HUDEP-2 (cell line): Measurements from ENCODE around the gene DDX51.

Source experiments
- DNase-seq, 76 experiments: peaks; one replicate each; lab custom pipeline; 2025; ENCODE audit not compliant: unreplicated experiment in 76 of 76; lab: John Stamatoyannopoulos, UW

Gene DDX51

DNA sequence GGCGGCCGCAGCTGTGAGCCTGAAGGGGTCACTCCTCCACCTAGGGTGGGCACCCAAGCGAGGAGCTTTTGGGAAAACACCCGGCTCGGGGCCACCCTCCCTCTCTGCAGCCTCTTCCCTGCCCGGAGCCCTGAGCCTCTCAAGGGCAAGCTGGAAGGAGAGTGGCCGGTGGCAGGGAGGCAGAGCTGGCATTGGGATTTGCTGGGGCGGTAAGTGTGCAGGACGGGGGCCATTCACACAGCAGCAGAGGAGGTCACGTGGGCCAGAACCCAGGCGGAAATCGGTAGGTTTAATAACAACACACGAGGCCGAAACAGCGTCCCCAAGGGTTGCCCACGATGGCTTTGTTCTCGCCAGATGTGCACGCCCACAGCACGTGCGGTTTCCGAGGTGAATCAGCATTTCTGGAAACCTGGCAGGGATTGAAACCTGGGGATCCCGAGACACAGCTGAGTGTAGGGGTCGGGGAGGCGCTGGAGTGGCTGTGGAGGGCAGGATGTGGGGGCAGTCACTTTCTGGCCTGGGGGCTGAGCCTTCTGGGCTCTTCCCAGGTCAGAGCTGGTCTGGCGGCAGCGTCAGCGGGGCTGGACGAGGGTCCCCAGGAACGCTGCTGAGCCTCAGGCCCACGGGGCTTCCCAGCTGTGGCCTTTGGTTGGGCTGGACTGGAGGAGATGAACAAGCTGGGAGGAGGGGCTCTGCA is 23.6 kb upstream of the DDX51 start:
- DNase-seq: no peak

DNA sequence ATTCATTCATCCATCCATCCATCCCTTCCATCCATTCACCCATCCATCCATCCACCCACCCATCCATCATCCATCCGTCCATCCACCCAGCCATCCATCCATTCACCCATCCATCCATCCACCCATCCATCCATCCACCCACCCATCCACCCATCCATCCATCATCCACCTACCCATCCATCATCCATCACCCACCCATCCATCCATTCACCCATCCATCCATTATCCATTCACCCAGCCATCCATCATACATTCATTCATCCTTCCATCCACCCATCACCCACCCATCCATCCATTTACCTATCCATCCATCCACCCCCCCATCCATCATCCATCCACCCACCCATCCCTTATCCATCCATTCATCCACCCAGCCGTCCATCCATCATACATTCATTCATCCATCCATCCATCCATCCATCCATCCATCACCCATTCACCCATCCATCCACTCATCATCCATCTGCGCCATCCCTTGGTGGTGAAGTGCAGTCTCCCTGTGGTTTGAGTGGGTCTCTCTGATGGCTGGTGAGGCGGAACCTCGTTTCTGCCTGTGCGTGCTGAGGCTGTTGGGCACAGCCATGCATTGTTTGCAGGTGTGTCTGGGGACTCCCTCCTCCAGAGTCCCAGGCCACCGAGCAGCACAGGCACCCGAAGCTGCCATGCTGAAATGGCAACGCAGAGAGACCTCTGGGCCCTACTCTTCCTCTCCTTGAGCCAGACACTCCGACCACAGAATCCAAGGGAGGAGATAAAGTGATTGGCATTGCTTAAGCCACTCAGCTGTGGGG is 22.9 kb upstream of the DDX51 start:
- no peak for DNase-seq

DNA sequence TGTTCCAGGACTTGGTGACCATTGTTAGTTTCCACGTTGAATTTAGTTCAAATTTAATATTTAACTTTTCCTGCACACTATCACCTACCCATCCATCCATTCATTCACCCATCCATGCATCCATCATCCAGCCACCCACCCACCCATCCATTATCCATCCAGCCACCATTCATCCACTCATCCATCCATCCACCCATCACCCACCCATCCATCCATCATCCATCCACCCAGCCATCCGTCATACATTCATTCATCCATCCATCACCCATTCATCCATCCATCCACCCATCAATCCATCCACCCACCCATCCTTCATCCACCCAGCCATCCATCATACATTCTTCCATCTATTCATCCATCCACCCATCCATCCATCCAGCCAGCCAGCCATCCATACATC is 22.0 kb upstream of the DDX51 start:
- no peak for DNase-seq

DNA sequence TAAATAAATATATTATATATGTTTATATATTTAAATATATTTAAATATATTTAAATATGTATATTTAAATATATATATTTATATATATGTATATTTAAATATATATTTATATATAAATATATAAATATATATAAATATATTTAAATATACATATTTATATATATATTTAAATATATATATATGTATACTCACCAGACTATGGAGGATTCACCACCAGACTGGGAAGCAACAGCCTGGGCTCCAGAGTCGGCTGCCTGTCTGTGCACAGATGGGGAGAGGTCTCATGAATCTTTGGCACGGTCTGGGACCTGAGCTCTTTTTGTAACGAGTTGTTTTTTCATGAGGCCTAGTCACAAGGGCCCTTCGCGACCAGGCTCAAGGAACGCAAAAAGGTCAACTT is 21.5 kb upstream of the DDX51 start:
- no peak for DNase-seq

DNA sequence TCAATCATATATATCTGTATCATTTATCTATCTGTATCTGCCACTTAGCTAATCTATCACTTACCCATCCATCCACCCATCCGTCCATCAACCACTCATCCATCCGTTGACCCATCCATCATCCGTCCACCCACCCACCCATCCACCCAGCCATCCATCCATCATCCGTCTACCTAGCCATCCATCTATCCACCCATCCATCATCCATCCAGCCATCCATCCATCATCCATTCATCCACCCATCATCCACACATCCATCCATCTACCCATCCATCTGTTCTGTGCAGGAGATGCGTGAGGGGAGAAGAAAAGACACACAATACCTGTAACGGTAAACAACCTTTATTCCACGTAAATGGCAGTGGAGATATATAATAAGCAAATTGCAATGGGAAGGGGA is 20.3 kb upstream of the DDX51 start:
- no peak for DNase-seq

DNA sequence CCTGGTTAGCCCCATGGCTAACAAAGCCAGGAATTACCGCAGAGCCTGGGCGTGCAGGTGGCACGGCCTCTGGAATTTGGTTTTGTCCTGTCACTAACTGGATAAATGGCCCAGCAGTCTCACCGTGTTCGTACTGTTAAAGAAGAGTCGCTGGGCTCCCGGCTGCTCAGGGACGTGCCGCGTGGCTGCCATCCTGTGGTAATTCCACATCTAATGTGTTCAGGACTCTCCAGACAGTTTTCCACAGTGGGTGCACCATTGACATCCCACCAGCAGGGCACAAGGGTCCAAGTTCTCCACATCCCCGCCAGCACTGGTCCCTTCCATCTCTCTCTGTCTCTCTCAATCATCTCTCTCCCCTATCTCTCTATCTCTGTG is 19.8 kb upstream of the DDX51 start:
- DNase-seq: no peak

DNA sequence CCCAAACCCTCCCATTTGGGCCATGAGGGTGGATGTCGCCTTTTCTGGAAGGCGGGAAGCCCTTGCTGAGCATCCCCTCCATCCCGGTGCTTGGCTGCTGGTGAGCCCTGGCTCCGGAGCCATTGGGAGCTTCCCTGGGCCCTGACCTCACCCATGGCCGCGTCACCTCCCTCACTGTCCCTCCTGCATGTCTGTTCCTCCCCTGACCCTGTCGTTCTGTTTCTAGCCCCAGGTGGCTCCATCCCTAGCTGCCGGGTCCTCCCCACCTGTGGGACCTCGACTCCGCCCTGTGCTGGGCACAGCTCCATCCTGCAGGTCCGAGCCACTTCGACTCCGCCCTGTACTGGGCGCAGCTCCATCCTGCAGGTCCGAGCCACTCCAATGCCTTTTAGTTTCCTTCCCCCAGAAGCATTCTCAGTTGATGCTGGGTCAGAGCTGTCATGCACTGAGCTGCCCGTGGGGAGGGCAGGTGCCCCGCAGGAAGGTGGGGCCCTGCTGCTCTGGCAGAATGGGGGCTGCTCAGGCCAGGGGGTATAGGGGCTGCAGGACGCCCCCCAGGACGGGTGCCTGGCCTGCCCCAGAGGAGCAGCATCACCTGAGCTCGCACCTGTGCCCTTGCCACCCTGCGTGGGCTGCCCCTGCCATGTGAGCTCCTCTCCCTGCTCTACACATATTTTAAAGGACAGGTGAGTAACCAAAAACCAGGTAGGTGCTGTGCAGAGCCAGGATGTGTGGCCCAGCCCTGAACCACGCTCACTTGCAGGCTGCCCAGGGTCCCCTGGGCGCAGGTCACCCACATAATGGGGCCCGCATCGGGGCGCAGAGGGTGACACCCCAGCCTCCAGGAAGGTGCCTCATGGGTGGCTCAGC is 19.2 kb upstream of the DDX51 start:
- DNase-seq: no peak

DNA sequence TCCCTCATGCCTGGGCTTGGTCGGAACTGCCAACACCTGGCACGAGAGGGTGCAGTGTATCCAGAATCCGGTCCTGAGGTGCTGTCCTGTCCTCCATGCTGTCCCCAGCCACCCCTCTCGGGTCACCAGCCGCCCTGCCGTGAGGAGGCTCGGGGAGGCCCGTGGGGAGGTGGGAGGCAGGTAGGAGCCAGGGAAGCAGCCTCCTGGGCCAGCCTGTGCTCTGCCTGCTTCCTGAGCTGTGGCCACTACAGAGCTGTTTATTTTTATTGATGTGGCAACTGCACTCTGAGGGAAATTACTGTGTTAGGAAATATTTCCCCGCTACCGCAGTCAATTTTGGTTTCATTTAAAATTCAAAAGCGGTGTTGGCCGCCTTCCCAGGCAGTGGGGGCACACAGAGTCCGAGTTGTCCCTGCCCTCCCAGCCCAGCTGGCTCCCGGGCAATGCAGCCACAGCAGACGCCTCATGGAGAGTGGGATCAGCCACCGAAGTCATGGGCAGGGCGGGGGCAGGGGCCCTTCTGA is 18.5 kb upstream of the DDX51 start:
- no peak for DNase-seq

DNA sequence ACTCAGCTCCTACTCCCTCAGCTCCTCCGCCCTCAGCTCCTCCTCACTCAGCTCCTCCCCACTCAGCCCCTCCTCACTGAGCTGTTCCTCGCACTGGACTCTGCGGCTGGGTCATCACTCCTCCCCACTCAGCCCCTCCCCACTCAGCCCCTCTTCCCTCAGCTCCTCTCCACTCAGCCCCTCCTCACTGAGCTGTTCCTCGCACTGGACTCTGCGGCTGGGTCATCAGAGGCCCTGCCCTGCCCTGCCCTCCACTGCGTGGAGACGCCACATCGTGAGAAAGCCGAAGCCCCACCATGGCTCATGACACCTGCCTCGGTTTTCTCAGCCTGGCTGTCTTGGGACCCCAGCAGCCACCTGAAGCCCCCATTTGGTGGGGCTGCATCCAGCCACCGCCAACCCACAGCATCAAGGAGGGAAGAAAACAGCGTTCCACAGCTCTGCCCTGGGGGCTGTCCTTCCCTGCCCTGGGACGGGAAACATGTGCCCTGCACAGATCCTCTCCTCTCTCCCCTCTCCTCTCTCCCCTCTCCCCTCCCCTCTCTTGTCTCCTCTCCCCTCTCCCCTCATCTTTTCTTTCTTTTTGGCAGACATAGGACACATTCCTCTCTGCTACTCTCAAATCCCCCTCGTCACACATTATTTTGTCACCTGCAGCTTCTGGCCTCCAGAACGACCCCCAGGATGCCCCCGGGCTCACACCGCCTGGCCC is 17.8 kb upstream of the DDX51 start:
- DNase-seq: no peak

DNA sequence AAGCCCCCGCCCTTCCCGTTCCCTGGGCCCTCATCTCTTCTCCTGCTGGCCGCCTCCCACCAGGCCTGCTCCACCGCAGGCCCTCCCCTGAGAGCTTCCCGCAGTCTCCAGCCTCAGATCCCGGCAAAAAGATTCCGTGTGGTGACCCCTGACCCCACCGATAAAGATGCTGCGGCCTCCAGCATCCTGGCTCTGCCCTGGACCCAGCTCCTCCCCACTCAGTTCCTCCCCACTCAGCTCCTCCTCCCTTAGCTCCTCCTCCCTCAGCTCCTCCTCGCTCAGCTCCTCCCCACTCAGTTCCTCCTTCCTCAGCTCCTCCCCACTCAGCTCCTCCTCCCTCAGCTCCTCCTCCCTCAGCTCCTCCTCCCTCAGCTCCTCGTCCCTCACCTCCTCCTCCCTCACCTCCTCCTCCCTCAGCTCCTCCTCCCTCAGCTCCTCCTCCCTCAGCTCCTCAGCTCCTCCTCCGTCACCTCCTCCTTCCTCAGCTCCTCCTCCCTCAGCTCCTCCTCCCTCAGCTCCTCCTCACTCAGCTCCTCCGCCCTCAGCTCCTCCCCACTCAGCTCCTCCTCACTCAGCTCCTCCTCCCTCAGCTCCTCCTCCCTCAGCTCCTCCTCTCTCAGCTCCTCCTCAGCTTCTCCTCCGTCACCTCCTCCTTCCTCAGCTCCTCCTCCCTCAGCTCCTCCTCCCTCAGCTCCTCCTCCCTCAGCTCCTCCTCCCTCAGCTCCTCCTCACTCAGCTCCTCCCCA is 17.1 kb upstream of the DDX51 start:
- peak in 24 of 76 experiments; percentile 3 to 61 (median 24) for DNase-seq

DNA sequence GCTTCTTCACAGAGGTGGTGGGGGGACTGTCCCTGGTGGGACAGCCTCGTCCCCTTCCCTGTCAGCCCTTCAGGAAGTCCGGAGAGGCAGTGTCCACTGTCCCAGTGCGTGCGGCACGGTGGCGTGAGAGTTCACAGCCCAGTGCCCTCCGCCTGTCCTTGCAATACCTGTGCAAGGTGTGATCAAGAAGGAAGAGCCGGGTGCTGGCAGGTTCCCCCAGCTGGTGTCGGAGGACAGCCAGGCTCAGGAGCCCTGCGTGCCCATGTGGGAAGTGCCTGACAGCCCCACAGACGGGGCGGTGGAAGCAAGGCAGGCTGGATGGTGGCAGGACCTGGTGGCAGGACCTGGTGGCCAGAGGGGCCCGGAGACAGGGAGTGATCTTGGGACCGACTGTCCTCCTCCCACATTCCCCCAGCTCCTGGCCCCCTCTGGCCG is 16.5 kb upstream of the DDX51 start:
- DNase-seq: no peak

DNA sequence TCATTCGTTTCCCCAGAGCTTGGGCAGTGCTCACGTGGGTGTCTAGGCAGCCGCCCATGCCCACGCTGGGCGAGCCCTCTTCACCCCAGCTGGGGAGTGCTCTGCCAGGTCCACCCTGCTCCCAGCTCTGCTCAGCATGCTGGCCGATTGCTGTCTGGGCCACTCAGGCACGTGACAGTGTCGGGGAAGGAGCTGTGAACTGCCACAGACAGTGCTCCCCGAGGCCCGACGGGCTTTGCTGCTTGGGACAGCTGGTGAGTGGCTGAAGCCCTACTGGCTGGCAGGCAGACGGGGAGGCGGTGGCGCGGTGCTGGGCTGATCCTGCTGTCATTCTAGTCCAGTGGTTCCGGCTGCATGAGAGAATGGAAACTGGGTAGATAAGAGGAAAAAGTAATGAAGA is 15.9 kb upstream of the DDX51 start:
- DNase-seq: peak in 70 of 76 experiments; percentile 17 to 89 (median 60)

DNA sequence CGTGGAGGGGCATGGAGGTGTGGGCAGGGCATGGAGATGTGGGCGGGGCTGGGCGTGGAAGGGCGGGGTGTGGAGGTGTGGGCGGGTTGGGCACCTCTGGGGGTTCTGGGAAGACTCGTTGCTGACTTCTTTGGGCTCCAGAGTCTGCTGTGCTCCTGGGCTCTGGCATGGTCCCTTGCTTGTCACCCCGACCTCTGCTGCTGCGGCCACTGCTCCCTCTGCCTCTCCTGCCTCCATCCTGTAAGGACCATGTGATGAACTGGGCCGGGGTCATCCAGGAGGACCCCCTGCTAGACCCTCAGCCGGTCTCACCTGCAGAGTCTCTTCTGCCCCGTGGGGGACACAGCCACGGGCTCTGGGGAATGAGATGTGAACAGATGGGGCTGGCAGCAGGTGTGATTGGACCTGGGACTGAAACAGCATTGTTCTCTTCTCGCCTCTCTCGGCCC is 15.5 kb upstream of the DDX51 start:
- DNase-seq: peak in 20 of 76 experiments; percentile 2 to 44 (median 21)

DNA sequence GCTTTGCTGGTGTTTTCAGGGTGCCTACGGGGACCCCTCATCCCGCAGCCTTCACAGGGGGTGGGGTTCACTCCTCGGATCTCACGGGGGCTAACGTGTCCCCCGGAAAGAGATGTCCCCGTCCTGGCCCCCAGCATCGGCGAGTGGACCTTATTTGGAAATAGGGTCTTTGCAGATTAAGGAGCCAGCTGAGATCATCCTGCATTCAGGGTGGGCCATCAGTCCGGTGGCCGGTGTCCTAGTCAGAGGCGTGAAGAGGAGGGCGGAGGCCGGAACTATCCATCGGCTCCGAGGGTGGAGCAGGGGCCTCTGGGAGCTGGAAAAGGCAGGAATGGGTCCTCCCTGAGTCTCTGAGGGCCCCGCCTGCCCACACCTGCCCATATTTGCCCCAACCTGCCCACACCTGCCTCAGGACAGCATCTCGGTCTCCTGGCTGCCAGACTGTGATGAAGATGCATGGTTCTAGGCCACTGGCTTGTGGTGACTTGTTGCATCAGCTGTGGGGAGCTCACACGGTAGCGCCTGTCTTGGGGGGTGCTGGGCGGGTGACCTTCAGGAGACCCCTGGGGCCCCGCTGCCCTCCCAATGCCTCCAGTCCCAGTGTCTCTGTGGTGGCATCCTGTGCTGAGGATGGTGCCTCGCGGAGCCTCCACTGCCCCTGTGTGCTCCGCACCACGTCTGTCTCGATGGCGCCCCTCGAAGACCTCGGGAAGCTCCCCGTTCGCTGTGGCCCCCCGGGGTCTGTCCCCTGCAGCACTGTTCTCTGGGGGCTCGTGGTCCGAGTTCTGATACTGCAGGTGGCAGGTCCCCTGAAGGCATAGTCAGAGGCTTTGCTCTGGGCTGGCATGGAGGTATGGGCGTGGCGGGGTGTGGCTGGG is 14.8 kb upstream of the DDX51 start:
- no peak for DNase-seq

DNA sequence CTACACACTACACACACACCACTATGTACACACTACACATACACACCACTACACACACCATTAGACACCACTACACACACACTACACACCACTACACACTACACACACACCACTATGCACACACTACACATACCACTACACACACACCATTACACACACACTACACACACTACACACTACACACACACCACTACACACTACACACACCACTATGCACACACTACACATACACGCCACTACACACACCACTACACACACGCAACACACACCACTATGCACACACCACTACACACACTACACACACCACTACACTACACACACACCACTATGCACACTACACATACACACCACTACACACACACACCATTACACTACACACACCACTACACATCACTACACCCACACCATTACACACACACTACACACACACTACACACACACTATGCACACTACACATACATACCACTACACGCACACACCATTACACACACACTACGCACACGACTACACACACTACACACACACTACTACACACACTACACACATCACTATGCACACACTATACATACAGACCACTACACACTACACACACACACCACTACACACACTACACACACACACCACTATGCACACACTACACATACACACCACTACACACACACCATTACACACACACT is 13.8 kb upstream of the DDX51 start:
- DNase-seq: no peak

DNA sequence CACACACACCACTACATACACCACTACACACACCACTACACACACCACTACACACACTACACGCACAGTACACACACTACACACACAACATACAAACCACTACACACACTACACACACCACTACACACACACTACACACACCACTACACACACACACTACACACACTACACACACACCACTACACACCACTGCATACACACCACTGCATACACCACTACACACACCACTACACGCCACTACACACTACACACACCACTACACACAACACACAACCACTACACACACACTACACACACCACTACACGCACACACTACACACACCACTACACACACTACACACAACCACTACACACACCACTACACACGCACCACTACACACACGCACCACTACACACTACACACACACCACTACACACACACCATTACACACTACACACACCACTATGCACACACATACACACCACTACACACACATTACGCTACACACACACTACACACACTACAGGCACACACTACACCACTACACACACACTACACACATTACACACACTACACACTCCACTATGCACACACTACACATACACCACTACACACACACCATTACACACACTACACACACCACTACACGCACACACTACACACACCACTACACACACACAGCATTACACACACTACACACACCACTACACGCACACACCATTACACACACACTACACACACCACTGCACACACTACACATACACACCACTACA is 12.6 kb upstream of the DDX51 start:
- DNase-seq: no peak

DNA sequence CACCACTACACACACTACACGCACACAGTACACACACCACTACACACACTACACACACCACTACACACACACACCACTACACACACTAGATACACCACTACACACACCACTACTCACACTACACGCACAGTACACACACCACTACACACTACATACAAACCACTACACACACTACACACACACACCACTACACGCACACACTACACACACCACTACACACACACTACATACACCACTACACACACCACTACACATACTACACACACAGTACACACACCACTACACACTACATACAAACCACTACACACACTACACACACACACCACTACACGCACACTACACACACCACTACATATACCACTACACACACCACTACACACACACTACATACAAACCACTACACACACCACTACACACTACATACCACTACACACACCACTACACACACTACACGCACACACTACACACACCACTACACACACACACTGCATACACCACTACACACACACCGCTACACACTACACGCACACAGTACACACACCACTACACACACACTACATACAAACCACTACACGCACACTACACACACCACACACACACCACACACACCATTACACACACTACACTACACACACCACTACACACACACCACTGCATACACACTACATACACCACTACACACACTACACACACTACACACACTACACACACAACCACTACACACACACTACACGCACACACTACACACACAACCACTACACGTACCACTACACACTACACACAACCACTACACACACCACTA is 11.9 kb upstream of the DDX51 start:
- no peak for DNase-seq
